H7 (cell line): ENCODE data around the gene OR52R1. TPM values are rescaled to one million over a fixed set of nuclear protein-coding genes. Genes with fewer than 3 reads are reported as not detected.
"Not testable (repeated sequence)": the region's sequence is repeated elsewhere in the genome, so short reads cannot be mapped to it uniquely, and the experiment has no call there.

Experiments used
- DNase-seq: peaks from one replicate; pipeline ENCODE4 v3.0.0; 2012
- H3K27me3 ChIP-seq: 2 replicates; pipeline ENCODE4 v1.6.0; 2011; ENCODE audit warnings: mild to moderate bottlenecking, low read length; ENCODE audit not compliant: control insufficient read depth, insufficient read depth
- H3K36me3 ChIP-seq: replicated peaks from 2 replicates; pipeline ENCODE4 v1.5.1; 2011; ENCODE audit warnings: low read length; ENCODE audit not compliant: control insufficient read depth, insufficient read depth
- H3K4me3 ChIP-seq: 2 replicates; pipeline ENCODE4 v1.5.1; 2011; ENCODE audit warnings: low read depth, mild to moderate bottlenecking, control low read depth, low read length, moderate library complexity; ENCODE audit not compliant: insufficient read depth
- total RNA-seq: library from RNA; depleted of rRNA; stranded (reverse); fragments of >200 nt; shearing (Covaris generic); gene quantifications from 2 replicates; pipeline ENCODE4 v1.2.3, GENCODE V29; 2014; rRNA removed

Gene OR52R1
- total RNA-seq = not detected in 2 replicates

DNA sequence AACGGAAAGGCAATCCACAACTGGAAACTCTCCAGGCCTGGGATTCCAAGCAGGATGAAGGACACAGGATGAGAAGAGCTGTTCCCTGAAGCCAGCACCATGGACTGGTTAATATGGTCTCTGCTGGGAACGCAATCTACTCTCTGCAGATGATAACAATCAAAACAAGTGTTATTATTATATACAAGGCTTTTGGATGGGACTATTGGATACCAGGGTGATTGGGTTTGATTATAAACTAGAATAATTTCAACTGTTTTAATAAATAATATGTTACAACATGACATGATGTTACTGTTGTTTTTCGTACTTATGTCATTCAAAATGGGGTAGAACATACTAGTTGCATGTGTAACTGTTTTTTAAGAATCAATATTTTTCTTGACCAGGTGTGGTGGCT is at the start of gene OR52R1:
Gene OR52R1 (minus strand): TSS at position 101 of the 400 bp plus-strand sequence. CDS start 0 bp downstream, at position 101.
- no peak within 1 kb of the TSS for H3K4me3 ChIP-seq
- no peaks in the 10 kb centered on the region for H3K36me3 ChIP-seq
- H3K27me3 ChIP-seq = no peaks in the 10 kb centered on the region
- DNase-seq = no peak

GRCh38 chr11:4851033-4851432 is 46.9 kb upstream of the OR52R1 start:
- Histone ChIP-seq H3K4me3 (no peak overlapping the region), H3K27me3 (no peaks in the 10 kb centered on the region)
- no peak for DNase-seq

DNA sequence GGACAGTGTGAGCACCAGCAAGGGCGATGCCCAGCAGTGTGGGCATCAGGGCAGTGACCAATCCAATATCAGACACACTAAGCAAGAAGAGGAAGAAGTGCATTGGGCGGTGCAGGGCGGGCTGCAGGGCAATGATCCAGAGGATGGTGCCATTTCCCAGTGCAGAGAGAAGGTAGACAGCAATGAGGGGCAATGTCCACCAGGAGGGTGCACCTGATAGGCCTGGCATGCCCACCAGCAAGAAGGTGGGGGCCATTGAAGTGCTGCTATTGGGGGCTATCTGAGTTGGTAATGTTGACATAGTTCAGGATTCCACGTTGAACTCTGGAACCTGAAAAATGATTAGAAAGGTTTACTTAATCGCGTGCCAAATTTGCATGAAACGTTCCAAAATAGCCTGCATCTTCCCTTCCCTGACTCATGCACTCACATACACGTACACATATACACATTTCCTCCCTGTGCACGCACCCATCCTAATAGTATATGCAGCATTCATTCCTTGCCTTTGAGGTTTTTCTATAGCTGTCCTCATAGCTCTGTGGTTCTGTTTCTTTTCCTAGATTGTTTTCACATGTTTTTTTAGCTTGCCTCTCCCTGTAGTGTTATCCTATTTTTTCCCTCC is 44.8 kb upstream of the OR52R1 start, which contains the start of gene OR51S1:
Gene OR51S1 (minus strand): TSS at position 301 of the 625 bp plus-strand sequence. CDS start 0 bp downstream, at position 301.
- no peaks in the 10 kb centered on the region for H3K36me3 ChIP-seq
- DNase-seq = no peak

More at GRCh38 chr11:4851033-4851432, 46.9 kb upstream of the OR52R1 start:
- H3K36me3 ChIP-seq = no peaks in the 10 kb centered on the region

GRCh38 chr11:4839851-4840549 is 35.8 kb upstream of the OR52R1 start:
- H3K4me3 ChIP-seq = no peak overlapping the region
- no peak for DNase-seq
- H3K27me3 ChIP-seq = no peaks in the 10 kb centered on the region
- no peaks in the 10 kb centered on the region for H3K36me3 ChIP-seq

More for the DNA sequence above, 44.8 kb upstream of the OR52R1 start, which contains the start of gene OR51S1:
- Histone ChIP-seq H3K27me3 (no peaks in the 10 kb centered on the region), H3K4me3 (no peak within 1 kb of the TSS)

GRCh38 chr11:4830909-4831308 is 26.7 kb upstream of the OR52R1 start:
- Histone ChIP-seq H3K36me3 (no peaks in the 10 kb centered on the region), H3K27me3 (no peaks in the 10 kb centered on the region), H3K4me3 (no peak overlapping the region)
- DNase-seq = no peak

- H3K27me3 ChIP-seq = no peaks in the 10 kb centered on the region
- no peak for DNase-seq
- H3K4me3 ChIP-seq = no peak overlapping the region
- no peaks in the 10 kb centered on the region for H3K36me3 ChIP-seq
Measured at GRCh38 chr11:4830346-4830745, 26.2 kb upstream of the OR52R1 start.

DNA sequence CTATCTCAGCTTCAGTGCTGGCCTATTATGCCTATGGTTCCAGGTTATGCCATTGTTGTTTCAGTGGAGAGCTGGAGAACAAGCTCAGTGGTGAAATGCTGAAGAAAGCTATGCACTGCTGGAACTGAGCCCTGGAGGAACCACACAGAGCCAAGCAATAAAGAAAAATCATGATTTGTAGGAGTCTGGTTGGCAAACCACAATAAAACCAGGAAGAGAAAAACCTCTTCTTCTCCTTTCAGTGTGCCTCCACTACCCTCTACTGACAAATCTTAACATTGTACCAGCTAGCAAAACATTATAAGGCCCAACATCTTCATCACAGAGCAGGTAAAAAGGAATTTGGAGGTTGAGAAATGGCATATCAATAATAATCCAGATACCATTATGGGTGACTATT is 22.2 kb upstream of the OR52R1 start:
- no peak overlapping the region for H3K4me3 ChIP-seq
- DNase-seq = peak; percentile 4
- no peaks in the 10 kb centered on the region for H3K36me3 ChIP-seq
- no peaks in the 10 kb centered on the region for H3K27me3 ChIP-seq

- no peak for DNase-seq
- Histone ChIP-seq H3K36me3 (no peaks in the 10 kb centered on the region), H3K27me3 (no peaks in the 10 kb centered on the region), H3K4me3 (no peak overlapping the region)
Measured at GRCh38 chr11:4825132-4825531, 21.0 kb upstream of the OR52R1 start.

DNA sequence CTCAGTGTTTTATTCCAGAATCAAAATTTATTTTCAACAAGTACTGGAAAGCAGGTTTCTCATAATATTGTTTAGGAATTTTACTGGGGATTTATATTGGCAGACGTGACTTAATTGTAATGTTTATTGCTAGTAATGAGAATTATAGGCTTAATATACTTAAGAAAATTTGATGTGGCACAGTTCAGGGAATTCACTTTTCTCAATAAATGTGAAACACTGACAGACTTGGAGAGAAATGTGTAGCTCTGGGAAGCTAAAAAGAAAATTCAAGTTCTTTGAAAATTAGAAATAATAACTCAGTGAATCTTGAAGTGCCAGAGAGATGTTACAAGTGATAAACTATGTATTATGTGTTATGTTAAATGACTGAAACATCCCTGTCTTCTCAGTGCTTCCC is 16.8 kb upstream of the OR52R1 start, which contains the start of gene OR51F2:
Gene OR51F2 (plus strand): TSS at position 301 of the 400 bp plus-strand sequence. CDS start 101 bp downstream, outside the sequence.
- DNase-seq = no peak
- Histone ChIP-seq H3K36me3 (no peaks in the 10 kb centered on the region), H3K27me3 (no peaks in the 10 kb centered on the region)

GRCh38 chr11:4809246-4809645 is 5.1 kb upstream of the OR52R1 start:
- Histone ChIP-seq H3K4me3 (no peak overlapping the region), H3K27me3 (no peaks in the 10 kb centered on the region), H3K36me3 (no peaks in the 10 kb centered on the region)
- no peak for DNase-seq

More for the DNA sequence above, 16.8 kb upstream of the OR52R1 start, which contains the start of gene OR51F2:
- no peak within 1 kb of the TSS for H3K4me3 ChIP-seq

DNA sequence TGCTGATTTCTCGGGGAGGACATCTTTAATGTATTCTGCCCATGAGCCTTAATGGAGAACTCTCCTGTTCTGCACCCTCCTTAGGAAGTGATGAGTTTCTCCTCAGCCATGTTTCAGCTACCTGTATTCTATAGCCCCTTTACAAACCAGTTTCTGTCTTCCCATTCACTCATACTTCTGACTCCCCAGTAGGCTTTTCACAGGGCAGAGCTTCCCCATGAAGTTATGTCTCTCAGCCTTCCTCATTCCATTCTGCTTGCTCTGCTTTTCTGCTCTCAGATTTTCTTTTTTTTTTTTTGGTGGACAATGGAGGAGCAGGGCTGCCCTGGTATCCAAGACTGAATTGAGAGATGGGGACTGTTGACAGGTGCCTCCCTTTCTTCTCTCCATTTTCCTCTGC is 4.3 kb upstream of the OR52R1 start:
- Histone ChIP-seq H3K4me3 (no peak overlapping the region), H3K27me3 (no peaks in the 10 kb centered on the region), H3K36me3 (no peaks in the 10 kb centered on the region)
- no peak for DNase-seq

- H3K36me3 ChIP-seq, H3K4me3 ChIP-seq, H3K27me3 ChIP-seq, DNase-seq: not testable (repeated sequence)
Measured at GRCh38 chr11:4801316-4801715, 2.9 kb downstream of the OR52R1 start.

- no peaks in the 10 kb centered on the region for H3K27me3 ChIP-seq
- no peaks in the 10 kb centered on the region for H3K36me3 ChIP-seq
- DNase-seq = no peak
- H3K4me3 ChIP-seq = no peak overlapping the region
Measured at GRCh38 chr11:4798427-4799183, 5.6 kb downstream of the OR52R1 start.

GRCh38 chr11:4797206-4797605 is 7.0 kb downstream of the OR52R1 start:
- no peak for DNase-seq
- no peaks in the 10 kb centered on the region for H3K36me3 ChIP-seq
- H3K4me3 ChIP-seq = no peak overlapping the region
- no peaks in the 10 kb centered on the region for H3K27me3 ChIP-seq
